Right lobe of liver (tissue), 4 donors: ENCODE results near the gene ULK4.

Experiments used
- POLR2A ChIP-seq: fragments of 450-650 bp; IDR thresholded peaks from one replicate; pipeline ENCODE4 v1.6.1; 2017; ENCODE audit warnings: antibody characterized with exemption, mild to moderate bottlenecking
- TF ChIP-seq, protein P1 (sequence below), 4 donors: fragments of 200-600 bp in 3 of 4; fragments of 450-650 bp in 1 of 4; IDR thresholded peaks; one replicate each; pipeline versions ENCODE4 v1.5.1 to v1.8.0; 2016 to 2022; ENCODE audit warnings: antibody characterized with exemption in 4 of 4, mild to moderate bottlenecking in 2 of 4
- donor health status: DM: no; HTN: no; CAD: no.
- donor health status: DM: no; HTN: no; CAD: no.
- donor health status: DM: no; HTN: yes; CAD: no.

- TF ChIP-seq, protein P1, sequence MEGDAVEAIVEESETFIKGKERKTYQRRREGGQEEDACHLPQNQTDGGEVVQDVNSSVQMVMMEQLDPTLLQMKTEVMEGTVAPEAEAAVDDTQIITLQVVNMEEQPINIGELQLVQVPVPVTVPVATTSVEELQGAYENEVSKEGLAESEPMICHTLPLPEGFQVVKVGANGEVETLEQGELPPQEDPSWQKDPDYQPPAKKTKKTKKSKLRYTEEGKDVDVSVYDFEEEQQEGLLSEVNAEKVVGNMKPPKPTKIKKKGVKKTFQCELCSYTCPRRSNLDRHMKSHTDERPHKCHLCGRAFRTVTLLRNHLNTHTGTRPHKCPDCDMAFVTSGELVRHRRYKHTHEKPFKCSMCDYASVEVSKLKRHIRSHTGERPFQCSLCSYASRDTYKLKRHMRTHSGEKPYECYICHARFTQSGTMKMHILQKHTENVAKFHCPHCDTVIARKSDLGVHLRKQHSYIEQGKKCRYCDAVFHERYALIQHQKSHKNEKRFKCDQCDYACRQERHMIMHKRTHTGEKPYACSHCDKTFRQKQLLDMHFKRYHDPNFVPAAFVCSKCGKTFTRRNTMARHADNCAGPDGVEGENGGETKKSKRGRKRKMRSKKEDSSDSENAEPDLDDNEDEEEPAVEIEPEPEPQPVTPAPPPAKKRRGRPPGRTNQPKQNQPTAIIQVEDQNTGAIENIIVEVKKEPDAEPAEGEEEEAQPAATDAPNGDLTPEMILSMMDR (IDR thresholded peaks at IDR 0.05) = no peak
- TF ChIP-seq POLR2A = no peak
These were observed 13.7 kb upstream of the ULK4 start for GRCh38 chr3:41975416-41976103.
